ENCODE results near the gene GNG12. TPM values are rescaled to one million over a fixed set of nuclear protein-coding genes. Genes with fewer than 3 reads are reported as not detected.

The GNG12 gene
- polyA plus RNA-seq, 1 donor (not counting 4 experiments of a cell fraction or from before 2014, with no cell fraction given) = 208 TPM

DNA sequence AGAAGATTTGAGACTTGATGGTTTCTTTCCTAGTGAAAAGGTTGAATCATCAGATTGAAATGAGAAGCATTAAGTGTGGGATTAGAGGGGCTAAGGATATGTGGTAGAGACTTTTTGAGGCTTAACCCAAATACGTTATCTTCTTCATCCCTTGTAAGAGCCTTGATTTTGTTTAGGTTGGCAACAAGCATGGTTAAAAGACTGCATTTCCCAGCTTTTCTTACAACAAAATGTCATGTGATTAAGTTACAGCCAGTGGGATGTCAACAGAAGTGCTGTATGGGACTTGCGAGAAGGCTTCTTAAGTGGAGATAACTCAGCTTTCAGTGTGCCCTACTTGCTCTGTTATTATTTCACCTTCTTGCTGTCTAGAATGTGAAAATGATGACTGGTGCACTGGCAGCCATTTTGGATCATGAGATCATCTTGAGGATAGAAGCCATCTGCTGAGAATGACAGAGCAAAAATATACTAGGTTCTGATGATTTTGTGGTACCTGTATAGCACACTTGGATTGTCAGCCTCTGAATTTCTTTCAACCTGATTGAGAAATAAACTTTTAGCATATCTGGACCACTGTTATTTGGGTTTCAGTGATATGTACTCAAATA is 41.3 kb upstream of the GNG12 start:
- Histone ChIP-seq H3K4me3 (ENCODE audit: control insufficient read depth in 2 of 3, extremely low read depth in 1 of 3, insufficient read depth in 2 of 3, low read depth in 1 of 3, low read length in 3 of 3) (no peak overlapping the region), H3K4me1 (ENCODE audit: control insufficient read depth, extremely low read depth, insufficient read depth, low read length) (no peaks in the 10 kb centered on the region), H3K27me3 (ENCODE audit: control insufficient read depth, extremely low read depth, insufficient read depth, low read length) (no peaks in the 10 kb centered on the region), H3K36me3 (ENCODE audit: control insufficient read depth in 2 of 2, extremely low read depth in 1 of 2, insufficient read depth in 2 of 2, low read length in 2 of 2) (no peaks in the 10 kb centered on the region), H3K9me3 (ENCODE audit: control insufficient read depth, low read depth, low read length) (no peaks in the 10 kb centered on the region), H3K4me2 (ENCODE audit: control insufficient read depth, extremely low read depth, insufficient read depth, low read depth, low read length) (no peak overlapping the region), H3K9ac (ENCODE audit: control insufficient read depth, extremely low read depth, insufficient read depth, low read length) (no peak overlapping the region), H3K27ac (ENCODE audit: control insufficient read depth, insufficient read depth, low read length) (no peak overlapping the region), H4K20me1 (ENCODE audit: control insufficient read depth, extremely low read depth, insufficient read depth, low read length) (no peaks in the 10 kb centered on the region), H2AFZ (ENCODE audit: control insufficient read depth, low read length) (no peak overlapping the region), H3K9me1 (ENCODE audit: control insufficient read depth, extremely low read depth, insufficient read depth, low read length) (no peaks in the 10 kb centered on the region), H3K79me2 (ENCODE audit: control insufficient read depth, insufficient read depth, low read length) (no peaks in the 10 kb centered on the region)
- TF ChIP-seq EZH2 (IDR thresholded peaks at IDR 0.05; ENCODE audit: low read length) = no peak
- TF ChIP-seq, protein P1, sequence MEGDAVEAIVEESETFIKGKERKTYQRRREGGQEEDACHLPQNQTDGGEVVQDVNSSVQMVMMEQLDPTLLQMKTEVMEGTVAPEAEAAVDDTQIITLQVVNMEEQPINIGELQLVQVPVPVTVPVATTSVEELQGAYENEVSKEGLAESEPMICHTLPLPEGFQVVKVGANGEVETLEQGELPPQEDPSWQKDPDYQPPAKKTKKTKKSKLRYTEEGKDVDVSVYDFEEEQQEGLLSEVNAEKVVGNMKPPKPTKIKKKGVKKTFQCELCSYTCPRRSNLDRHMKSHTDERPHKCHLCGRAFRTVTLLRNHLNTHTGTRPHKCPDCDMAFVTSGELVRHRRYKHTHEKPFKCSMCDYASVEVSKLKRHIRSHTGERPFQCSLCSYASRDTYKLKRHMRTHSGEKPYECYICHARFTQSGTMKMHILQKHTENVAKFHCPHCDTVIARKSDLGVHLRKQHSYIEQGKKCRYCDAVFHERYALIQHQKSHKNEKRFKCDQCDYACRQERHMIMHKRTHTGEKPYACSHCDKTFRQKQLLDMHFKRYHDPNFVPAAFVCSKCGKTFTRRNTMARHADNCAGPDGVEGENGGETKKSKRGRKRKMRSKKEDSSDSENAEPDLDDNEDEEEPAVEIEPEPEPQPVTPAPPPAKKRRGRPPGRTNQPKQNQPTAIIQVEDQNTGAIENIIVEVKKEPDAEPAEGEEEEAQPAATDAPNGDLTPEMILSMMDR (optimal IDR thresholded peaks at IDR 0.05 in 1 of 3, IDR thresholded peaks at IDR 0.05 in 1 of 3, conservative IDR thresholded peaks at IDR 0.05 in 1 of 3; ENCODE audit: extremely low read depth in 1 of 3, insufficient read depth in 2 of 3, low read length in 3 of 3) = no peak
- dilution Hi-C loops (cut with MboI; ENCODE audit: extremely low pct_ligation_motif_present, low sequenced_read_pairs) = no loop called here
- FAIRE-seq (no peak), DNase-seq (ENCODE audit: low read depth, low spot score) (no peak)

DNA sequence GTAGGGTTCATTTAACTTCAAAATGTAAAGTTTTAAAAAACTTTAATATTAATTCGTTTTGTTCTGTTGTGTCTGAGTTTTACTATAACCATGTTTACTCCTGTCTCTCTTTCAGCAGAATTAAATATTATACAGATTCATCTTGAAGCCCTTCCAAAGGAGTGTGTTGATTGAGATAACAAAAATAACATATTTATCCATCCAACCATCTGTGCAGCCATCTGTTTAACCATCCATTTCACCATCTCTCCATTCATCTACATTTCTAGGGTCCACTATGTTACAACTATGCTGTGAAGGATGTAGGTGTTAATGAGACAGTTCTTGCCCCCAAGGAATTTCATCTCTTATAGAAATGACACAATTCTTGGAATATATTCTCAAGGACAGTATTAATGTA is 36.0 kb upstream of the GNG12 start:
- no peak overlapping the region for H3K4me2 ChIP-seq (ENCODE audit: control insufficient read depth, extremely low read depth, insufficient read depth, low read depth, low read length)
- DNase-seq (ENCODE audit: low read depth, low spot score) = no peak
- H3K27ac ChIP-seq (ENCODE audit: control insufficient read depth, insufficient read depth, low read length) = no peak overlapping the region
- H3K36me3 ChIP-seq (ENCODE audit: control insufficient read depth in 2 of 2, extremely low read depth in 1 of 2, insufficient read depth in 2 of 2, low read length in 2 of 2) = no peaks in the 10 kb centered on the region
- no peaks in the 10 kb centered on the region for H3K4me1 ChIP-seq (ENCODE audit: control insufficient read depth, extremely low read depth, insufficient read depth, low read length)
- no peak overlapping the region for H3K4me3 ChIP-seq (ENCODE audit: control insufficient read depth in 2 of 3, extremely low read depth in 1 of 3, insufficient read depth in 2 of 3, low read depth in 1 of 3, low read length in 3 of 3)
- TF ChIP-seq, protein P1 (optimal IDR thresholded peaks at IDR 0.05 in 1 of 3, IDR thresholded peaks at IDR 0.05 in 1 of 3, conservative IDR thresholded peaks at IDR 0.05 in 1 of 3; ENCODE audit: extremely low read depth in 1 of 3, insufficient read depth in 2 of 3, low read length in 3 of 3) = no peak
- TF ChIP-seq EZH2 (IDR thresholded peaks at IDR 0.05; ENCODE audit: low read length) = no peak
- H3K9ac ChIP-seq (ENCODE audit: control insufficient read depth, extremely low read depth, insufficient read depth, low read length) = no peak overlapping the region
- dilution Hi-C loops (cut with MboI; ENCODE audit: extremely low pct_ligation_motif_present, low sequenced_read_pairs) = no loop called here
- no peaks in the 10 kb centered on the region for H3K9me1 ChIP-seq (ENCODE audit: control insufficient read depth, extremely low read depth, insufficient read depth, low read length)
- no peak for FAIRE-seq
- H3K79me2 ChIP-seq (ENCODE audit: control insufficient read depth, insufficient read depth, low read length) = no peaks in the 10 kb centered on the region
- H3K27me3 ChIP-seq (ENCODE audit: control insufficient read depth, extremely low read depth, insufficient read depth, low read length) = no peaks in the 10 kb centered on the region
- H2AFZ ChIP-seq (ENCODE audit: control insufficient read depth, low read length) = no peak overlapping the region
- H4K20me1 ChIP-seq (ENCODE audit: control insufficient read depth, extremely low read depth, insufficient read depth, low read length) = no peaks in the 10 kb centered on the region
- H3K9me3 ChIP-seq (ENCODE audit: control insufficient read depth, low read depth, low read length) = no peaks in the 10 kb centered on the region

Data from keratinocyte (primary cell).